SK-N-SH (cell line): ENCODE data around the gene SMIM14.
A peak's percentile ranks its signal among the peaks of the same experiment; 100 is the strongest.

ENCODE experiments used
- CHD2 ChIP-seq: fragments of 150-350 bp; IDR thresholded peaks from 2 replicates; pipeline ENCODE4 v1.6.1; 2018; ENCODE audit warnings: low read length; ENCODE audit not compliant: partially characterized antibody
- CTCF ChIP-seq: fragments of 200-600 bp; sonication (generic); IDR thresholded peaks from 2 replicates; pipeline ENCODE4 v1.6.1; 2017; ENCODE audit warnings: antibody characterized with exemption, mild to moderate bottlenecking, moderate library complexity
- GABPA ChIP-seq: IDR thresholded peaks from 2 replicates; pipeline ENCODE4 v1.4.0; 2012; ENCODE audit warnings: low read depth, mild to moderate bottlenecking
- JUND ChIP-seq: IDR thresholded peaks from 2 replicates; pipeline ENCODE4 v1.4.0; 2012
- POLR2AphosphoS5 ChIP-seq: IDR thresholded peaks from 2 replicates; pipeline ENCODE4 v1.6.1; 2012; ENCODE audit warnings: low read depth, low read length
- RAD21 ChIP-seq: IDR thresholded peaks from 2 replicates; pipeline ENCODE4 v1.6.1; 2012; ENCODE audit warnings: mild to moderate bottlenecking, low read length
- RFX5 ChIP-seq: IDR thresholded peaks from 2 replicates; pipeline ENCODE4 v1.6.1; 2012; ENCODE audit warnings: mild to moderate bottlenecking, improper control_type of control experiment, low read length
- RXRA ChIP-seq: IDR thresholded peaks from 2 replicates; pipeline ENCODE4 v1.4.0; 2012; ENCODE audit warnings: low read depth, mild to moderate bottlenecking, borderline replicate concordance
- SIN3A ChIP-seq: IDR thresholded peaks from 2 replicates; pipeline ENCODE4 v1.6.1; 2012; ENCODE audit warnings: low read depth, mild to moderate bottlenecking, low read length, moderate library complexity, borderline replicate concordance
- SMC3 ChIP-seq: IDR thresholded peaks from 2 replicates; pipeline ENCODE4 v1.6.1; 2012; ENCODE audit warnings: low read depth, low read length, improper control_type of control experiment
- YY1 ChIP-seq: IDR thresholded peaks from 2 replicates; pipeline ENCODE4 v1.4.0; 2012; ENCODE audit warnings: low read depth, mild to moderate bottlenecking
- TF ChIP-seq, protein P1 (sequence below): IDR thresholded peaks from 2 replicates; pipeline ENCODE4 v1.4.0; 2012; ENCODE audit warnings: low read depth, borderline replicate concordance

GRCh38 chr4:39636531-39637184 lies 2.0 kb downstream of the SMIM14 start:
- no peak for TF ChIP-seq RXRA
- no peak; the same call in 1 of the 2 replicates for TF ChIP-seq RAD21
- no peak for TF ChIP-seq GABPA
- TF ChIP-seq POLR2AphosphoS5 = no peak
- no peak for TF ChIP-seq CHD2
- peak; percentile 35 for TF ChIP-seq CTCF
- TF ChIP-seq, protein P1, sequence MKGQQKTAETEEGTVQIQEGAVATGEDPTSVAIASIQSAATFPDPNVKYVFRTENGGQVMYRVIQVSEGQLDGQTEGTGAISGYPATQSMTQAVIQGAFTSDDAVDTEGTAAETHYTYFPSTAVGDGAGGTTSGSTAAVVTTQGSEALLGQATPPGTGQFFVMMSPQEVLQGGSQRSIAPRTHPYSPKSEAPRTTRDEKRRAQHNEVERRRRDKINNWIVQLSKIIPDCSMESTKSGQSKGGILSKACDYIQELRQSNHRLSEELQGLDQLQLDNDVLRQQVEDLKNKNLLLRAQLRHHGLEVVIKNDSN = no peak
- TF ChIP-seq SMC3 = no peak
- TF ChIP-seq SIN3A = no peak
- TF ChIP-seq JUND = no peak
- TF ChIP-seq YY1 = no peak
- no peak for TF ChIP-seq RFX5
